COLO829 (cell line): ENCODE measurements around the gene CBLB.
"Not testable (repeated sequence)": the region's sequence is repeated elsewhere in the genome, so short reads cannot be mapped to it uniquely, and the experiment has no call there.

Experiments used
- DNase-seq: peaks from one replicate; pipeline ENCODE4 v3.0.0; 2012; ENCODE audit warnings: low spot score

Gene CBLB

GRCh38 chr3:105786241-105786640, 82.6 kb downstream of the CBLB start:
- DNase-seq: no peak

GRCh38 chr3:105785803-105786202, 83.0 kb downstream of the CBLB start:
- no peak for DNase-seq

- DNase-seq: no peak
Measured at GRCh38 chr3:105783631-105784030, 85.2 kb downstream of the CBLB start.

- no peak for DNase-seq
Measured at GRCh38 chr3:105781871-105782270, 86.9 kb downstream of the CBLB start.

GRCh38 chr3:105780107-105780506, 88.7 kb downstream of the CBLB start:
- no peak for DNase-seq

- no peak for DNase-seq
Measured at GRCh38 chr3:105775368-105775767, 93.4 kb downstream of the CBLB start.

- no peak for DNase-seq
Measured at GRCh38 chr3:105774444-105775180, 94.2 kb downstream of the CBLB start.

GRCh38 chr3:105773291-105773690, 95.5 kb downstream of the CBLB start:
- DNase-seq: no peak

GRCh38 chr3:105772635-105773034, 96.2 kb downstream of the CBLB start:
- DNase-seq: no peak

GRCh38 chr3:105771392-105771791, 97.4 kb downstream of the CBLB start:
- no peak for DNase-seq

GRCh38 chr3:105770410-105770809, 98.4 kb downstream of the CBLB start:
- DNase-seq: no peak

- no peak for DNase-seq
Measured at GRCh38 chr3:105767776-105768175, 101.0 kb downstream of the CBLB start.

GRCh38 chr3:105767216-105767615, 101.6 kb downstream of the CBLB start:
- DNase-seq: no peak

- no peak for DNase-seq
Measured at GRCh38 chr3:105765308-105765639, 103.5 kb downstream of the CBLB start.

- DNase-seq: no peak
Measured at GRCh38 chr3:105764378-105765307, 104.2 kb downstream of the CBLB start.

GRCh38 chr3:105763659-105764036, 105.2 kb downstream of the CBLB start:
- no peak for DNase-seq

GRCh38 chr3:105762749-105763658, 105.8 kb downstream of the CBLB start:
- no peak for DNase-seq

GRCh38 chr3:105762214-105762613, 106.6 kb downstream of the CBLB start:
- DNase-seq: not testable (repeated sequence)

- DNase-seq: no peak
Measured at GRCh38 chr3:105759442-105760078, 109.3 kb downstream of the CBLB start.

GRCh38 chr3:105758451-105758850, 110.4 kb downstream of the CBLB start:
- no peak for DNase-seq

GRCh38 chr3:105755121-105755886, 113.5 kb downstream of the CBLB start:
- no peak for DNase-seq
